Activated naive CD8-positive, alpha-beta T cell treated with anti-CD3 and anti-CD28 coated beads, Interleukin-2, amount 50 U/mL, for 24 hours (primary cell): ENCODE measurements around the gene PTPN14.

Experiments used
- ATAC-seq: fragments of 150-1000 bp; cut with Tn5 transposase; one replicate; pipeline ENCODE4 v1.10.0; 2021
- DNase-seq: peaks from one replicate; pipeline ENCODE4 v3.0.0; 2021
- H3K27ac Mint-ChIP-seq: one replicate; pipeline ENCODE4 v1.8.0; 2021; ENCODE audit warnings: mild to moderate bottlenecking, mixed read lengths
- H3K27me3 Mint-ChIP-seq: one replicate; pipeline ENCODE4 v1.8.0; 2021; ENCODE audit warnings: mixed read lengths
- H3K36me3 Mint-ChIP-seq: one replicate; pipeline ENCODE4 v1.8.0; 2021; ENCODE audit warnings: low read depth, mixed read lengths
- H3K4me1 Mint-ChIP-seq: one replicate; pipeline ENCODE4 v1.8.0; 2021; ENCODE audit warnings: mixed read lengths
- H3K4me3 Mint-ChIP-seq: one replicate; pipeline ENCODE4 v1.8.0; 2021; ENCODE audit warnings: mild to moderate bottlenecking, moderate library complexity, mixed read lengths
- H3K9me3 Mint-ChIP-seq: one replicate; pipeline ENCODE4 v1.8.0; 2021; ENCODE audit warnings: mixed read lengths

Gene PTPN14

DNA sequence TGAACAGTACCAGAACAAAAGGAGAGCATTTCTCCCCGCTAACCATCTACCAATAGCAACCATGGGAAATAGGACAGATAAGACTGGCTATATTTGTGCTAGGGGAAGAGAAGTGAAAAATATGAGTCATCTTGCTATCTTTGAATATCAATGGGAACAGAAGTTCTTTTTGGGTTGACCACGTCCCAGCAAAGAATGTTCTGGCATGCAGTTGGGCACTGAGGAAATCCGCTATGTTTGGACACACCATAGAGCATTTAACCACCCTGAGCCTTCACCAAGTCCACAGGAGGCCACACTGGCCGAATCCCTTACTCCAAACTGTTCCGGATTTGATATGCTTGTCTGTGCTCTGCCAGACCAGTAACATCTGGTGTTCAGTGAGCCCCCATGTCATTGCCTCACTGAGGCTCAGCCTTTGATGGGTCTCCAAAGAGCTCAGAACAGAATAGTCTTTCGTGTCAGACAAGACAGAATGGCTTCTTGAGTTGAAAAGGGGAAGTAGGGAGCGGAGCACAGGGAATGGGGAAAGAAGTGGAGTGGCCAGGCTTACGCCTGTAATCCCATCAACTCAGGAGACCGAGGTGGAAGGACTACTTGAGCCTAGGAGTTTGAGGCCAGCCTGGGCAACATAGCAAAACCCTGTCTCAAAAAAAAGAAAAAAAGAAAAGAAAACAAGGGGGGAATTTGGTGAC, 189.1 kb downstream of the PTPN14 start:
- ATAC-seq (no peak), DNase-seq (no peak)
- Mint-ChIP-seq H3K27ac (no peak overlapping the region), H3K27me3 (peaks cover 31% of the 10 kb centered on the region), H3K4me1 (peaks cover 4% of the 10 kb centered on the region), H3K9me3 (no peaks in the 10 kb centered on the region), H3K4me3 (no peak overlapping the region), H3K36me3 (no peaks in the 10 kb centered on the region)

DNA sequence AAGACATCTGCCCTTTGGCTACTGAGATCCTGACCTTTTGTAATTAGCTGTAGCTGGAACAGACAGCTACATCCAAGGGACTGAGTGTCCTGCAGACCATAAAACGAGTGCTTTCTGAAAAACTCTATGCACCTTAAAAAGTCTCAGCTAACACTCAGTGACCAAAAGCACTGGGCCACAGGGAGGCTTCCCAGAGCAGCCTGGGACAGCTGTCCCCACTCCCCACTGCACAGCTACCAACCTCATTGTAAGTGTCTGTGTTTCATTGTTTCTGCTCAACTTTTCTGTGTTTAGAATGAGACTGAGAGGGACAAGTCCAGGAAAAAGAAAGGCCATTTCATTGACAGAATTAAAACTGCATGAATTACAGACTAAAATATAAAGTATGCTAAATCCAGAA, 189.8 kb downstream of the PTPN14 start:
- peaks cover 28% of the 10 kb centered on the region for H3K27me3 Mint-ChIP-seq
- H3K4me3 Mint-ChIP-seq = no peak overlapping the region
- DNase-seq (no peak), ATAC-seq (no peak)
- H3K4me1 Mint-ChIP-seq = peaks cover 4% of the 10 kb centered on the region
- H3K9me3 Mint-ChIP-seq = no peaks in the 10 kb centered on the region
- H3K27ac Mint-ChIP-seq = no peak overlapping the region
- H3K36me3 Mint-ChIP-seq = no peaks in the 10 kb centered on the region

DNA sequence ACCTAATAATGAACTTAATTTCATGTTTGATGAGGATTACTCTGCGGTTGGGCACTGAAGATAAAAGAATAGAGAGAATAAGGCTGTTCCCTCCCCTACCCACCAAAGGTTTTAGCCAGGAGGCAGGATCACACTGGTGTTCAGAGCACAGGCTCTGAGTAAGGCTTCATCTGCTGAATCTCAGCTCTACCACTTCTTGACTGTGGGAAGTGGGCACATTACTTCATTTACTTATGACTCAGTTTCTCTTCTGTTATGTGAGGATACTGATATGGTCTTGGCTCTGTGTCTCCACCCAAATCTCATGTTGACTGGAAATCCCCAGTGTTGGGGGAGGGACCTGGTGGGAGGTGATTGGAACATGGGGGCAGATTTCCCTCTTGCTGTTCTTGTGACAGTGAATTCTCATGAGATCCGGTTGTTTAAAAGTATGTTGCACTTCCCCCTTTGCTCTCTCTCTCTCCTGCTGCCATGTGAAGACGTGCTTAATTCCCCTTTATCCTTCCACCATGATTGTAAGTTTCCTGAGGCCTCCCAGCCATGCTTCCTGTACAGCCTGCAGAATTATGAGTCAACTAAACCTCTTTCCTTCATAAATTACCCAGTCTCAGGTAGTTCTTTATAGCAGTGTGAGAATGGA, 190.8 kb downstream of the PTPN14 start:
- no peak for DNase-seq
- H3K36me3 Mint-ChIP-seq = no peaks in the 10 kb centered on the region
- H3K27me3 Mint-ChIP-seq = peaks cover 25% of the 10 kb centered on the region
- no peak overlapping the region for H3K27ac Mint-ChIP-seq
- H3K4me3 Mint-ChIP-seq = no peak overlapping the region
- ATAC-seq = peak; percentile 57
- peaks cover 4% of the 10 kb centered on the region for H3K4me1 Mint-ChIP-seq
- H3K9me3 Mint-ChIP-seq = no peaks in the 10 kb centered on the region

DNA sequence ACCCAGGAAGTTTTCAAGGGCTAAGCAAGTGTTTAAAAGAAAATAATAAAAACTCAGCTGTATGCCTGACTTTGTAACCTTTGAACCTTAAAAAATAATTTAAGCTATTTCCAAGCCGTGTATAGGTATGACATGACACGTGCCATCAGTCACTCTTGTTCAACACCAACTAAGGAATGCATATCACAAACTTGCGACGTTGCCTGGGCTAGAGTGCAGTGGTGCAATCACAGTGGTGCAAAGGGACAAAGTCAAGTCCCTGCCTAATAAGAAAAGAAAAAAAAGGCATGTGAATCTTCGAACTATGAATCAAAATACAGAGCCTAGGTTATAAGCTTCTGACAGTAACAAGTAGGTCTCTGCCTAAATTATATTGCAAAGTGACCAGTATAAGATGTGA, 191.3 kb downstream of the PTPN14 start:
- H3K4me1 Mint-ChIP-seq = peaks cover 4% of the 10 kb centered on the region
- no peak for ATAC-seq
- DNase-seq = no peak
- no peaks in the 10 kb centered on the region for H3K36me3 Mint-ChIP-seq
- H3K27me3 Mint-ChIP-seq = peaks cover 25% of the 10 kb centered on the region
- no peak overlapping the region for H3K27ac Mint-ChIP-seq
- H3K4me3 Mint-ChIP-seq = no peak overlapping the region
- H3K9me3 Mint-ChIP-seq = no peaks in the 10 kb centered on the region

GRCh38 chr1:214354440-214355148, 196.8 kb downstream of the PTPN14 start:
- Mint-ChIP-seq H3K27ac (no peak overlapping the region), H3K9me3 (no peaks in the 10 kb centered on the region), H3K4me1 (no peaks in the 10 kb centered on the region), H3K27me3 (no peaks in the 10 kb centered on the region), H3K4me3 (no peak overlapping the region), H3K36me3 (peaks cover 2% of the 10 kb centered on the region)
- DNase-seq (no peak), ATAC-seq (no peak)

- H3K27me3 Mint-ChIP-seq = no peaks in the 10 kb centered on the region
- no peak overlapping the region for H3K27ac Mint-ChIP-seq
- H3K4me1 Mint-ChIP-seq = no peaks in the 10 kb centered on the region
- no peak for ATAC-seq
- no peaks in the 10 kb centered on the region for H3K9me3 Mint-ChIP-seq
- no peak overlapping the region for H3K4me3 Mint-ChIP-seq
- H3K36me3 Mint-ChIP-seq = peaks cover 2% of the 10 kb centered on the region
- no peak for DNase-seq
Measured at GRCh38 chr1:214352838-214353237, 198.6 kb downstream of the PTPN14 start.

- DNase-seq (no peak), ATAC-seq (no peak)
- Mint-ChIP-seq H3K27ac (no peak overlapping the region), H3K9me3 (no peaks in the 10 kb centered on the region), H3K4me1 (no peaks in the 10 kb centered on the region), H3K36me3 (peaks cover 4% of the 10 kb centered on the region), H3K4me3 (no peak overlapping the region), H3K27me3 (no peaks in the 10 kb centered on the region)
Measured at GRCh38 chr1:214351551-214352277, 199.7 kb downstream of the PTPN14 start.

DNA sequence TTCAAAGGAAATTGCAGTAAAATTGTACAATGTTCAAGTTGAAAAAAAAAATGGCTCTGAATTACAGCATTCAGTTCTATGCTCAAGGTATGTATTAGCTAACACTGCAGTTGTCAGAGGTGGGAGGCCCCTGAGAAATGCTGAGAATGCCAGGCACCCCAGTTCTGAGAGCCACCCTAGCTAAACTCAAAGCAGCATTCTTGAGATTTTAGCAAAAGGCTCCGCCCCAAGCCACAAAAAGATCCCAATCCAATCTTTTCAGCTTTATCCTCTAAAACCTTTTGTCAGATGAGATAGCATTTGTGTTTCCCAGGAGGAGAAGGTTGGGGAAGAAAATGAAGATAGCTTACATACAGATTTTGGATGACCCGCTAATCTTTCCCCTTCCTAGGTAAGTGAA, 201.6 kb downstream of the PTPN14 start:
- Mint-ChIP-seq H3K27me3 (no peaks in the 10 kb centered on the region), H3K27ac (no peak overlapping the region), H3K4me3 (no peak overlapping the region), H3K4me1 (no peaks in the 10 kb centered on the region), H3K36me3 (peaks cover 10% of the 10 kb centered on the region), H3K9me3 (peaks cover 5% of the 10 kb centered on the region)
- DNase-seq = no peak
- no peak for ATAC-seq

DNA sequence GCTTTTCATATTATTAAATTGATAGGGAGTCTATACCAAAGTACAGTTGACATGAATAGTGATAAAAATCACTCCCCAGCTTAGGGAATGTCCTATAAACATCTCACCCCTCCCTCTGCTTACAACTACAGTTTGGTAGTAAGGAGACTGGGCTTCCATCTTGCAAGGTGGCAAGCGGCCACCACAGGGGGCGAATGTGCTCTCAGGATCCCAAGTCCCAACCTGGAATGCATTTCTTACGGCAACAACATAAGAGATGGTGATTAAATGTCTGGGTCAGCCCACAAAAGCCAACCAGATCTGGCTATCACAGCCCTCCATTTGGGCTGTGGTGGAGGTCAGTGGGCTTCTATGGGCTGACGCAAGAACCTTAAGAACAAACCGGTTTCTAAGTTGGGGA, 202.4 kb downstream of the PTPN14 start:
- no peak for ATAC-seq

GRCh38 chr1:214344897-214345296, 206.5 kb downstream of the PTPN14 start:
- DNase-seq (no peak), ATAC-seq (no peak)
- no peak overlapping the region for H3K4me3 Mint-ChIP-seq
- peaks cover 18% of the 10 kb centered on the region for H3K9me3 Mint-ChIP-seq
- no peaks in the 10 kb centered on the region for H3K27me3 Mint-ChIP-seq
- peaks cover 27% of the 10 kb centered on the region for H3K36me3 Mint-ChIP-seq
- no peak overlapping the region for H3K27ac Mint-ChIP-seq
- no peaks in the 10 kb centered on the region for H3K4me1 Mint-ChIP-seq

More for the DNA sequence above, 202.4 kb downstream of the PTPN14 start:
- DNase-seq = no peak
- Mint-ChIP-seq H3K4me1 (no peaks in the 10 kb centered on the region), H3K4me3 (no peak overlapping the region), H3K9me3 (peaks cover 13% of the 10 kb centered on the region), H3K27ac (no peak overlapping the region), H3K36me3 (peaks cover 18% of the 10 kb centered on the region), H3K27me3 (no peaks in the 10 kb centered on the region)

GRCh38 chr1:214342525-214342924, 208.9 kb downstream of the PTPN14 start:
- no peak for DNase-seq
- no peak overlapping the region for H3K4me3 Mint-ChIP-seq
- H3K4me1 Mint-ChIP-seq = no peaks in the 10 kb centered on the region
- no peak overlapping the region for H3K27ac Mint-ChIP-seq
- no peak for ATAC-seq
- H3K9me3 Mint-ChIP-seq = peaks cover 18% of the 10 kb centered on the region
- no peaks in the 10 kb centered on the region for H3K27me3 Mint-ChIP-seq
- peaks cover 32% of the 10 kb centered on the region for H3K36me3 Mint-ChIP-seq

DNA sequence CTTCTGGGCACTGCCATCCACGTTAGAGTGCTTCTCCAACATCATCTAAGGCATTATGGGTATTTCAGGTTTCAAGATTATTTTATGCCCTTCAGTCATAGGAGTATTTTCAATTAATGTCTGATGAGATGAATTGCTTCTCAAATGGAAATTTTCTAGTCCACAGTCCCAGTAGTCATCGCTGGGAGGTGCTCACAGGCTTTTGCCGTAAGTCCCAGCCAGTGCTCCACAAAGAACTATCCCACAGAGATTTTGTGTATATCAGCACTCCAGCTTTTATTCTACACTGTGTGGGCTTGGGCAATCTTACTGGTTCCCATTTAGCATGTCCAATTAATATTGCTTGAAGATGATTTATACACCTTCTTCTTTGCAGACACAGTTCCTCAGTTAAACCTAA, 209.5 kb downstream of the PTPN14 start:
- Mint-ChIP-seq H3K4me1 (no peaks in the 10 kb centered on the region), H3K27me3 (no peaks in the 10 kb centered on the region), H3K27ac (no peak overlapping the region), H3K36me3 (peaks cover 30% of the 10 kb centered on the region), H3K4me3 (no peak overlapping the region), H3K9me3 (peaks cover 18% of the 10 kb centered on the region)
- no peak for ATAC-seq
- no peak for DNase-seq

DNA sequence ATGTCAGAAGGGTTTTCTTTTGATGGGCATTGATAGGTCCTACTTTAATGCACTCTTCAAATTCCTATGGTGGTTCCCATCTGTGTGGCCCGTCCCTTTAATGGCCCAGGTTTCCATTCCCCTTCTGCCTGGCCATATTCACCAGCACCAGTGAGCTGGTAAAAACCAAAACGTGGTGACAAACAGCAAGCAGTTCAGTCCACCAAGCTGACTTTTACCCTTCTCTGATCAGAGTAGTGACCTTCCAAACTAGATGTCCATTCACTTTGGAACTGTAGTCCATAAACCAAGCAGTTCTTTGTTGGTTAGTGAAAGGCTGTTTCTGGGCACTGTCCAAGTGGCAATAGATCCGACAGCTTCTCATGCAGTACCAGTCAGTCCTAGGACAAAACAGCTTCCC, 209.9 kb downstream of the PTPN14 start:
- DNase-seq = no peak
- no peaks in the 10 kb centered on the region for H3K27me3 Mint-ChIP-seq
- H3K4me1 Mint-ChIP-seq = no peaks in the 10 kb centered on the region
- H3K4me3 Mint-ChIP-seq = no peak overlapping the region
- H3K36me3 Mint-ChIP-seq = peaks cover 33% of the 10 kb centered on the region
- no peak for ATAC-seq
- peaks cover 18% of the 10 kb centered on the region for H3K9me3 Mint-ChIP-seq
- H3K27ac Mint-ChIP-seq = no peak overlapping the region

- no peaks in the 10 kb centered on the region for H3K4me1 Mint-ChIP-seq
- DNase-seq (no peak), ATAC-seq (no peak)
- no peak overlapping the region for H3K4me3 Mint-ChIP-seq
- no peak overlapping the region for H3K27ac Mint-ChIP-seq
- H3K27me3 Mint-ChIP-seq = no peaks in the 10 kb centered on the region
- H3K9me3 Mint-ChIP-seq = no peaks in the 10 kb centered on the region
- peaks cover 20% of the 10 kb centered on the region for H3K36me3 Mint-ChIP-seq
Measured at GRCh38 chr1:214338212-214338611, 213.2 kb downstream of the PTPN14 start.
